ENCODE measurements around the gene PRR14.
"Not testable (repeated sequence)": the region's sequence is repeated elsewhere in the genome, so short reads cannot be mapped to it uniquely, and the experiment has no call there.

PRR14 gene

GRCh38 chr16:30632454-30632853 lies 18.3 kb upstream of the PRR14 start:
- not testable (repeated sequence) for DNase-seq (ENCODE audit: low read depth in 2 of 2)

- DNase-seq (ENCODE audit: low read depth in 2 of 2), result no peak
These were observed 17.2 kb upstream of the PRR14 start for GRCh38 chr16:30633526-30633925.

GRCh38 chr16:30636599-30636998 lies 14.2 kb upstream of the PRR14 start:
- DNase-seq (ENCODE audit: low read depth in 2 of 2), result no peak

- not testable (repeated sequence) for DNase-seq (ENCODE audit: low read depth in 2 of 2)
These were observed 13.6 kb upstream of the PRR14 start for GRCh38 chr16:30637139-30637538.

- no peak for DNase-seq (ENCODE audit: low read depth in 2 of 2)
These were observed 12.8 kb upstream of the PRR14 start for GRCh38 chr16:30637944-30638343.

- no peak for DNase-seq (ENCODE audit: low read depth in 2 of 2)
These were observed 9.3 kb upstream of the PRR14 start for GRCh38 chr16:30641378-30641982.

- no peak for DNase-seq (ENCODE audit: low read depth in 2 of 2)
These were observed 6.4 kb upstream of the PRR14 start for GRCh38 chr16:30644334-30644830.

- no peak for DNase-seq (ENCODE audit: low read depth in 2 of 2)
These were observed 5.0 kb upstream of the PRR14 start for GRCh38 chr16:30645727-30646126.

- DNase-seq (ENCODE audit: low read depth in 2 of 2), result no peak
These were observed 3.5 kb upstream of the PRR14 start for GRCh38 chr16:30647274-30647571.

GRCh38 chr16:30649725-30650368 lies 913 bp upstream of the PRR14 start:
- peak in 1 of 2 donors; percentile 12 for DNase-seq (ENCODE audit: low read depth in 2 of 2)

- DNase-seq (ENCODE audit: low read depth in 2 of 2), result peak; percentile 56 to 75
These were observed 604 bp downstream of the PRR14 start for GRCh38 chr16:30651124-30652004.

- no peak for DNase-seq (ENCODE audit: low read depth in 2 of 2)
These were observed 1.2 kb downstream of the PRR14 start for GRCh38 chr16:30652005-30652296.

- no peak for DNase-seq (ENCODE audit: low read depth in 2 of 2)
These were observed 2.0 kb downstream of the PRR14 start for GRCh38 chr16:30652718-30653117.

- DNase-seq (ENCODE audit: low read depth in 2 of 2), result no peak
These were observed 4.1 kb downstream of the PRR14 start for GRCh38 chr16:30654856-30655255.

- no peak for DNase-seq (ENCODE audit: low read depth in 2 of 2)
These were observed 5.1 kb downstream of the PRR14 start for GRCh38 chr16:30655815-30656347.

GRCh38 chr16:30656388-30656787 lies 5.6 kb downstream of the PRR14 start:
- DNase-seq (ENCODE audit: low read depth in 2 of 2), result no peak

GRCh38 chr16:30656974-30657865 lies 6.5 kb downstream of the PRR14 start:
- DNase-seq (ENCODE audit: low read depth in 2 of 2), result no peak

GRCh38 chr16:30657866-30658730 lies 7.3 kb downstream of the PRR14 start, which contains the start of gene FBRS:
TSS of gene FBRS (plus strand) at chr16:30658431. CDS start at chr16:30659519, 1,088 bp downstream.
- peak; percentile 99 to 100 for DNase-seq (ENCODE audit: low read depth in 2 of 2)

- DNase-seq (ENCODE audit: low read depth in 2 of 2), result peak in 1 of 2 donors; percentile 93
These were observed 8.2 kb downstream of the PRR14 start for GRCh38 chr16:30658731-30659506.

Data from stimulated activated CD4-positive, alpha-beta T cell treated with anti-CD3 and anti-CD28 coated beads, Interleukin-1b, Interleukin-23, amount 100 ng/mL, for 4 hours (primary cell).